ENCODE data around the gene TEX48.
A peak's percentile ranks its signal among the peaks of the same experiment; 100 is the strongest.

The TEX48 gene

DNA sequence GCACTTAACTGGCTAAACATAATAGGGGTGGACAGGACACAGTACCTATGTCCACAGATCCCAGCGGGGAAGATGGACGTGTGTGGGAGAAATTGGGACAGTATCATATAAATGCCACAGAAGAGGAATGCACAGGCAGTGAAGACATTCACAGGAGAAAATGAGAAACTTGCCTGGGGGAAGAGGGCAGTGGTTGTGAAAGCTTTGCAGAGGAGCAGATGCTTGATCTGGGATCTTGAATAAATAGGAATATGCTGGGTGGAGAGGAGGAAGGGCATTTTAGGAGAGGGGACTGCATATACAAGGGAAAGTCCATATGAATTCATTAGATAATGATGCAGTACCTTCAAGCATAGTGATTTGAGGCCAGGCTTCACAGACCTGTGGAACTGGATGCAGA is 57.3 kb downstream of the TEX48 start:
- TF ChIP-seq CTCF (conservative IDR thresholded peaks at IDR 0.05; ENCODE audit: control insufficient read depth, insufficient read depth, low read depth, low read length) = no peak
- no peak overlapping the region for H3K4me3 ChIP-seq (ENCODE audit: control insufficient read depth, low read depth, low read length)
- DNase-seq (ENCODE audit: low read depth) = no peak

- TF ChIP-seq CTCF (conservative IDR thresholded peaks at IDR 0.05; ENCODE audit: control insufficient read depth, insufficient read depth, low read depth, low read length) = no peak
- no peak overlapping the region for H3K4me3 ChIP-seq (ENCODE audit: control insufficient read depth, low read depth, low read length)
- peak; percentile 87 for DNase-seq (ENCODE audit: low read depth)
These were observed 59.9 kb downstream of the TEX48 start for GRCh38 chr9:114621975-114622609.

DNA sequence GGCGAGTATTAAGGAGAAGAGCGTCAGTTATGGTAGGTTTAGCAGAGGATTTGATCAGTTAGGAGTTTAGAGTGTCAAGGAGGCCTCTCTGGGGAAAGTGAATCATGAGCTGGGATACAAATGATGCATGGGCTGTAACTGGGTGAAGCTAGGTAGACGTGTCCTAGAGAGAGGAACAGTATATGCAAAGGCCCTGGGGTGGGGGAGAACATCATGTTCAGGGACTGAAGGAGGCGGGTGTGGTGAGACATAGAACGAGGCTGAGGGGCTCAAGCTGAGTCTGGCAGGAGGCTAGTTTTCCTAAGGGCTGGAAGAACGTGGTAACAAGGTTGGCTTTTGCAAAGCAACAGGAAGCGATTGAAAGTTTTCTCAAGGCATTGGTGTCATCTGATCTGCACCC is 60.4 kb downstream of the TEX48 start:
- DNase-seq (ENCODE audit: low read depth) = no peak
- no peak overlapping the region for H3K4me3 ChIP-seq (ENCODE audit: control insufficient read depth, low read depth, low read length)

GRCh38 chr9:114619191-114619761 is 62.7 kb downstream of the TEX48 start:
- no peak overlapping the region for H3K4me3 ChIP-seq (ENCODE audit: control insufficient read depth, low read depth, low read length)
- no peak for DNase-seq (ENCODE audit: low read depth)
- no peak for TF ChIP-seq CTCF (conservative IDR thresholded peaks at IDR 0.05; ENCODE audit: control insufficient read depth, insufficient read depth, low read depth, low read length)

More for the DNA sequence above, 60.4 kb downstream of the TEX48 start:
- TF ChIP-seq CTCF (conservative IDR thresholded peaks at IDR 0.05; ENCODE audit: control insufficient read depth, insufficient read depth, low read depth, low read length) = no peak

DNA sequence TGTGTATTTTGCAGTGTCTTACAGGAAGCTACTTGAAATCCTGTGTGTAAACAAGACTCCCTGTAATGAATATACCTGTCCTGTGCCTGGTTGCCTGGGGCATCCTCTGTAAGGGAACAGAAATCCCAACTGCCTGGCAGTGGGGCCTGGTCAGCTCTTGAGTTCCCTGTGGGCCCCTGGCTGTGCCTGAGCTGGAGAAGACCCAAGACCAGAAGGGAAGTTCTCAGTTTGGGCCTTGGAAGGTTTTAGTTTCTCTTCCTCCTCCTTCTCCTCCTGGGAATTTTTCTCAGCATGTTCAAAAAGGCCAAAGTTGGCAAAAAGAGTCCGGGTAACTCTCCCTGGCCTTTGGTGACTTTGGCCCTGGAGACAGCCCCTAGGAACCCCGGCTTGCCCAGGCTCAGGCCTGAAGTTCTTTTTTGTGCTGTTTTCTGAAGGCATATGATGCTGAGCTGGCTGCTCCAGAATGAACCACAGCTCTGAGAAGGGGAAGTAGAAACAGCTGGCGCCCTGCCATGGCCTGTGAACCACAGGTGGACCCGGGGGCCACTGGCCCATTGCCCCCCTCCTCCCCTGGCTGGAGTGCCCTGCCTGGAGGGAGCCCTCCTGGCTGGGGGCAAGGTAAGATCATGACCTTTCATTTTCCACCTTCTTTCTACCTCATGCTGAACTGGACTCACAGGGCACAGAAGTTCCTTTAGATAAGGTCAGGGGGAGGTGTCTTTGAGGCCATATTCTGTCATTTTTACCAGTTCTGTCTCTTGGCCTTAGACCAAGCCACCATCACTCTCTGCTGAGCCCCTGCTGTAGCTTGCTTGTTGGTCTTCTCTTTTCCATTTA is 65.1 kb downstream of the TEX48 start:
- no peak overlapping the region for H3K4me3 ChIP-seq (ENCODE audit: control insufficient read depth, low read depth, low read length)
- no peak for DNase-seq (ENCODE audit: low read depth)
- no peak for TF ChIP-seq CTCF (conservative IDR thresholded peaks at IDR 0.05; ENCODE audit: control insufficient read depth, insufficient read depth, low read depth, low read length)
